Transverse colon (tissue), 4 donors: ENCODE data around the gene KLF5. TPM values are rescaled to one million over a fixed set of nuclear protein-coding genes. Genes with fewer than 3 reads are reported as not detected.

ENCODE experiments used
- DNase-seq: peaks from one replicate; pipeline ENCODE4 v3.0.0-alpha.2; 2019
- H3K27ac ChIP-seq, 4 donors: fragments of 200-600 bp; sonication (generic); 2 replicates each; pipeline ENCODE4 v1.5.1; 2016 to 2018; ENCODE audit warnings: inconsistent platforms in 4 of 4
- H3K27me3 ChIP-seq: fragments of 200-600 bp; sonication (generic); 2 replicates; pipeline ENCODE4 v1.5.1; 2017; ENCODE audit warnings: inconsistent platforms
- H3K36me3 ChIP-seq, 4 donors: fragments of 200-600 bp; sonication (generic); 2 replicates each; pipeline ENCODE4 v1.5.1; 2017 to 2019; ENCODE audit warnings: inconsistent platforms in 4 of 4
- H3K4me1 ChIP-seq, 4 donors: fragments of 200-600 bp; sonication (generic); 2 replicates each; pipeline ENCODE4 v1.5.1; 2017 to 2020; ENCODE audit warnings: inconsistent platforms in 4 of 4
- H3K4me3 ChIP-seq, 4 donors: fragments of 200-600 bp; sonication (generic); 1 replicate in 1 of 4; 2 replicates in 3 of 4; pipeline versions ENCODE4 v1.5.1 to v1.6.1; 2017 to 2019; ENCODE audit warnings: inconsistent platforms in 4 of 4
- H3K9me3 ChIP-seq, 2 donors: fragments of 200-600 bp; sonication (generic); 2 replicates each; pipeline ENCODE4 v1.5.1; 2017 to 2019; ENCODE audit warnings: inconsistent platforms in 2 of 2
- EP300 ChIP-seq: sonication (generic); formaldehyde crosslinking; IDR thresholded peaks from one replicate; pipeline ENCODE4 v1.6.1; 2017; ENCODE audit warnings: antibody characterized with exemption, low read depth
- POLR2A ChIP-seq: fragments of 450-650 bp; IDR thresholded peaks from one replicate; pipeline ENCODE4 v1.6.1; 2016; ENCODE audit warnings: antibody characterized with exemption, mild to moderate bottlenecking, moderate library complexity
- POLR2AphosphoS5 ChIP-seq, 3 donors: sonication (generic); formaldehyde crosslinking; IDR thresholded peaks; one replicate each; pipeline ENCODE4 v1.6.1; 2016; ENCODE audit warnings: antibody characterized with exemption in 3 of 3
- WGBS, 2 donors: methylation state at CpG; one replicate each; pipeline ENCODE4 v1.1.5; 2018; ENCODE audit warnings: low coverage in 1 of 2; 5-methylcytosine and 5-hydroxymethylcytosine counted together
- in situ Hi-C, 4 donors: fragments of 200-750 bp; cut with MboI; loops; one replicate each; pipeline versions ENCODE4 v1.15.0 to v1.15.1; 2017; ENCODE audit warnings: low sequenced_read_pairs in 3 of 4, low pct_ligation_motif_present in 1 of 4, low pct_unique_long_range_greater_than_20kb in 1 of 4
- intact Hi-C: fragments of 100-400 bp; cut with DNase I; formaldehyde crosslinking; loops from one replicate; pipeline ENCODE4 v1.15.1; 2023; ENCODE audit warnings: low total_unique reads
- total RNA-seq, 4 donors: library from RNA; depleted of rRNA; stranded (reverse); fragments of >200 nt; gene quantifications; one replicate each; pipeline ENCODE4 v1.1.0, GENCODE V29; 2016
- TF ChIP-seq, protein P1 (sequence below), 5 experiments: fragments of 200-600 bp in 3 of 5; fragments of 450-650 bp in 2 of 5; sonication (generic) in 3 of 5; IDR thresholded peaks; 1 replicate in 2 of 5; 2 replicates in 3 of 5; pipeline ENCODE4 v1.5.1; 2016 to 2017; ENCODE audit warnings: antibody characterized with exemption in 5 of 5, inconsistent platforms in 3 of 5, mild to moderate bottlenecking in 2 of 5, moderate library complexity in 1 of 5

The KLF5 gene
- total RNA-seq, 4 donors from 2014 or later: 192 to 334 (median 270) TPM

DNA sequence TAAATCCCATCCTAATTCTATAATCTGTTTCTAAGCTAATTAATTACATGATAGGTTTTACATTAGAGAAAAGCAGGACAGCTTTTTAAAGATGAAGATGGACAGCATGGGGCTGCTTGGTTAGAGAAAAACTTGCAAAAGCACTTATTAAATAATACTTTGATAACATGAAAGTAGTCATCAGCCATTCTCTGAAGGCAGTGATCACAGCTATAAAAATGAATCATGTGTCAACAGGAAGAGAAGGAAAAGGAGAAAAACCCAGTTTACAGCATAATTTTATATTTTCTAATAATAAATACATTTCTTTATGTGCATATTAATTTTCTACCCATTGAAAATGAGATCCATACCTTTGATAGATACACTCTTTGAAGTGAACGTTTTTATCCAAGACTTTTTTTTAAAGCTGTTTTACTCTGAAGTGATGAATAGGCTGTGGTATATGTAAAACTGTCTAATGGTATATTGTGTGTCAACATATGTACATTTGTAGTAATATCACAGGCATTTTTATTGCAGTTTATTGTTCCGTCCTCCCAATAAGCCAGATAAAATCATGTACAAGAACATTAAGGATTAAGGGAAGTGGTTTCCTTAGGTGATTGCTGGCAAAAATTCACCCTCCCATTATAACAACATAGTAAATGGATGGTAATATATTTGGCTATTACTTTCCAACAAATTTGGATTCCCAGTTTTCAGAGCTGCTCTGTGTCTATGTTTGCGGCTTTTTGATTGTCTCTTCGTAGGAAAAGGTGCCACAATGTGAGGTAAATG, 1.3 kb upstream of the KLF5 start:
- intact Hi-C loops: no loop called here
- Histone ChIP-seq H3K9me3 (no peaks in the 10 kb centered on the region), H3K4me1 (peaks cover 0 to 16% (median 4%) of the 10 kb centered on the region in 4 donors), H3K4me3 (peak overlapping the region in 3 of 4 donors; percentile 78 to 97 (median 95)), H3K27ac (peak overlapping the region; percentile 81 to 91 (median 86)), H3K27me3 (peaks cover 3% of the 10 kb centered on the region), H3K36me3 (no peaks in the 10 kb centered on the region)
- 52 to 61% methylated on average over 4 of the region's 4 CpGs for WGBS, 2 donors
- in situ Hi-C loops: loop anchor here in 2 of 4 donors (10.0 to 25.0 kb wide), 3 partner anchors 405 to 655 kb away; no protein-coding TSS in a partner anchor
- TF ChIP-seq POLR2A (no peak), POLR2AphosphoS5 (IDR thresholded peaks at IDR 0.05) (peak in 1 of 3 donors; percentile 58), EP300 (no peak)
- TF ChIP-seq, protein P1, sequence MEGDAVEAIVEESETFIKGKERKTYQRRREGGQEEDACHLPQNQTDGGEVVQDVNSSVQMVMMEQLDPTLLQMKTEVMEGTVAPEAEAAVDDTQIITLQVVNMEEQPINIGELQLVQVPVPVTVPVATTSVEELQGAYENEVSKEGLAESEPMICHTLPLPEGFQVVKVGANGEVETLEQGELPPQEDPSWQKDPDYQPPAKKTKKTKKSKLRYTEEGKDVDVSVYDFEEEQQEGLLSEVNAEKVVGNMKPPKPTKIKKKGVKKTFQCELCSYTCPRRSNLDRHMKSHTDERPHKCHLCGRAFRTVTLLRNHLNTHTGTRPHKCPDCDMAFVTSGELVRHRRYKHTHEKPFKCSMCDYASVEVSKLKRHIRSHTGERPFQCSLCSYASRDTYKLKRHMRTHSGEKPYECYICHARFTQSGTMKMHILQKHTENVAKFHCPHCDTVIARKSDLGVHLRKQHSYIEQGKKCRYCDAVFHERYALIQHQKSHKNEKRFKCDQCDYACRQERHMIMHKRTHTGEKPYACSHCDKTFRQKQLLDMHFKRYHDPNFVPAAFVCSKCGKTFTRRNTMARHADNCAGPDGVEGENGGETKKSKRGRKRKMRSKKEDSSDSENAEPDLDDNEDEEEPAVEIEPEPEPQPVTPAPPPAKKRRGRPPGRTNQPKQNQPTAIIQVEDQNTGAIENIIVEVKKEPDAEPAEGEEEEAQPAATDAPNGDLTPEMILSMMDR (IDR thresholded peaks at IDR 0.05): no peak
- no peak for DNase-seq

DNA sequence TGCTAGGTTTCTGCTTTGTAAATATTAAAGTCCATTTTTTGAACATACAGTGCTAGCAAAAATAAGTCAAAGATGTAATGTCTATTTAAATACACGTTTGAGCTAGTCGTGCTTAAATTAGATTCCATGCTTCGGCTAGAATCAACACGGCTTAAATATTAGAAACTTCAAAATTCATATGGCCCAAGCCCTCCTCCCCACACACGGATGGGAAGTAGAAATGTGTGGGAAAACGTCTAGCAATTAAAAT, 816 bp upstream of the KLF5 start:
- intact Hi-C loops: no loop called here
- Histone ChIP-seq H3K9me3 (no peaks in the 10 kb centered on the region), H3K27me3 (peaks cover 3% of the 10 kb centered on the region), H3K27ac (peak overlapping the region; percentile 81 to 91 (median 86)), H3K4me1 (peaks cover 0 to 16% (median 4%) of the 10 kb centered on the region in 4 donors), H3K4me3 (peak overlapping the region in 3 of 4 donors; percentile 78 to 97 (median 95)), H3K36me3 (peaks cover 0 to 2% (median 0%) of the 10 kb centered on the region in 4 donors)
- DNase-seq: no peak
- WGBS, 2 donors: 22 to 25% methylated on average over 6 of the region's 6 CpGs
- TF ChIP-seq POLR2AphosphoS5 (IDR thresholded peaks at IDR 0.05) (no peak), POLR2A (no peak), EP300 (no peak)
- TF ChIP-seq, protein P1 (IDR thresholded peaks at IDR 0.05): no peak
- in situ Hi-C loops: loop anchor here in 2 of 4 donors (10.0 to 25.0 kb wide), 3 partner anchors 404 to 654 kb away; no protein-coding TSS in a partner anchor

DNA sequence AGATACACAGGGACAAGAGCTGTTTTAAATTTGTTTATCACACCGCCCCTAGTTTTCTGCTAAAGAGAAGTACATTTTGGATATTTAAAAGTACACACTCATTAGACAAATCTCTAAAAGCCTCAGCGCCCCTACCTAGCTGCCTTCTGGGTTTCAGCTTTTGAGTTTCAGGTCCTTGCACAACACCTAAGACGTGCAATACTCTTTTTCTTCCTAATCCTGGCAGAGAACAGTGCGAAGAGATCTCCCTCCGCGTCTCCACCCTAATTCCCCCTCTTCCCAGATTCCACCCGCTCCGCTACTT, 421 bp upstream of the KLF5 start:
- H3K36me3 ChIP-seq: peaks cover 0 to 5% (median 0%) of the 10 kb centered on the region in 4 donors
- H3K4me1 ChIP-seq: peaks cover 0 to 16% (median 4%) of the 10 kb centered on the region in 4 donors
- in situ Hi-C loops (loop anchor here in 2 of 4 donors (10.0 to 25.0 kb wide), 3 partner anchors 404 to 654 kb away; no protein-coding TSS in a partner anchor), intact Hi-C loops (no loop called here)
- TF ChIP-seq POLR2AphosphoS5 (IDR thresholded peaks at IDR 0.05): no peak
- no peak for TF ChIP-seq POLR2A
- no peak for TF ChIP-seq EP300
- TF ChIP-seq, protein P1 (IDR thresholded peaks at IDR 0.05): no peak
- H3K27me3 ChIP-seq: peaks cover 3% of the 10 kb centered on the region
- DNase-seq: no peak
- no peaks in the 10 kb centered on the region for H3K9me3 ChIP-seq
- H3K27ac ChIP-seq: peak overlapping the region; percentile 81 to 91 (median 86)
- 3% methylated on average over 8 of the region's 8 CpGs; no CpG with 5 or more reads in 1 of the 2 donors for WGBS, 2 donors
- H3K4me3 ChIP-seq: peak overlapping the region; percentile 0 to 97 (median 86)

DNA sequence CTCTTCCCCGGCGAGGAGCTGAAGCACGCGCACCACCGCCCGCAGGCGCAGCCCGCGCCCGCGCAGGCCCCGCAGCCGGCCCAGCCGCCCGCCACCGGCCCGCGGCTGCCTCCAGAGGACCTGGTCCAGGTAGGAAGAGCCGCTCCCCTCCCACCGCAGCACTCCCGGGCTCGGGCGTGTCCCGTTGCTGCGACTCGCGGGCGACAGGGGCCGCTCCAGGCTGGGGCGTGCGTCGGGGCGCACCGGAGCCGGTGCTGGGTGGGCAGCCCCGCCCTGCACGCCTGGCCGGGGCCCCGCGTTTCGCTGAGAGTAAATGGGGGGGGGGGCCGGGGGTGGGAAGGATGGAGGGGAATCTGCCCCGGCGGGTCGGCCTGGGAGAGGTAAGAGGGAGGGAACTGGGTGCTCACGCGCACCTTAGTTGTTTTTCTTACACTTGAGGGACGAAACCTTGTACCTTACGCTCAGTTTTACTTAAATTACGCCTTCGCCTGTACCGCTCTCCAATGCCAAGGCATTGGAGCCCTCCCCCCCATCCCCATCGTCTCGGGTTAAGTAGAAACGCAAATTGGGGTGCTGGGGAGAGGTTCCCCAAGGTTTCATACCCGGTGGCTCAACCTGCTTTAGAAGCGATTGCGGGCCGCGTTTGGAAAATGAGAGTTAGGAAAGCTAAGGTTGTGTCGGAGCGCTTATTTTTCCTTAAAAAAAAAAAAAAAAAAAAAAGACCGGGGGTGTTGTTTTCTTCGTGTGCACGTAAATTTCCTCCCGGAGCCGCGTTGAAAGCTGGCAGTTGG, 850 bp downstream of the KLF5 start:
- Histone ChIP-seq H3K4me3 (peak overlapping the region; percentile 57 to 97 (median 86)), H3K9me3 (no peaks in the 10 kb centered on the region), H3K36me3 (peaks cover 0 to 5% (median 0%) of the 10 kb centered on the region in 4 donors), H3K27ac (peak overlapping the region; percentile 81 to 91 (median 90)), H3K4me1 (peaks cover 0 to 9% (median 4%) of the 10 kb centered on the region in 4 donors), H3K27me3 (peaks cover 3% of the 10 kb centered on the region)
- no peak for DNase-seq
- TF ChIP-seq, protein P1 (IDR thresholded peaks at IDR 0.05): peak in 1 of 5 experiments; percentile 3
- TF ChIP-seq POLR2A: no peak
- intact Hi-C loops: no loop called here
- 0% methylated on average over 11 to 40 of the region's 68 CpGs for WGBS, 2 donors
- in situ Hi-C loops: loop anchor here in 3 of 4 donors (10.0 to 25.0 kb wide), 3 partner anchors 403 to 653 kb away; no protein-coding TSS in a partner anchor
